ENCODE measurements around the gene RREB1. TPM values are rescaled to one million over a fixed set of nuclear protein-coding genes. Genes with fewer than 3 reads are reported as not detected.

RREB1 gene
- total and polyA plus RNA-seq, 2 experiments from 2014 or later, result 8.5 to 25.5 TPM

GRCh38 chr6:7215798-7216231 is 108.1 kb downstream of the RREB1 start:
- H3K79me2 ChIP-seq (replicated peaks; ENCODE audit: insufficient read depth), result no peaks in the 10 kb centered on the region

More at GRCh38 chr6:7215798-7216231, 108.1 kb downstream of the RREB1 start:
- no peak for TF ChIP-seq EZH2 (IDR thresholded peaks at IDR 0.05; ENCODE audit: low read depth, unreplicated experiment)
- no peak for TF ChIP-seq POLR2AphosphoS5 (IDR thresholded peaks at IDR 0.05; ENCODE audit: low read depth)
- TF ChIP-seq STAT1 (IDR thresholded peaks at IDR 0.05; ENCODE audit: unreplicated experiment), result no peak
- TF ChIP-seq ZNF462 (CRISPR knock-in tag; IDR thresholded peaks at IDR 0.05), result no peak
- no peak for TF ChIP-seq NANOG (IDR thresholded peaks at IDR 0.05; ENCODE audit: borderline replicate concordance)
- TF ChIP-seq, protein P1, sequence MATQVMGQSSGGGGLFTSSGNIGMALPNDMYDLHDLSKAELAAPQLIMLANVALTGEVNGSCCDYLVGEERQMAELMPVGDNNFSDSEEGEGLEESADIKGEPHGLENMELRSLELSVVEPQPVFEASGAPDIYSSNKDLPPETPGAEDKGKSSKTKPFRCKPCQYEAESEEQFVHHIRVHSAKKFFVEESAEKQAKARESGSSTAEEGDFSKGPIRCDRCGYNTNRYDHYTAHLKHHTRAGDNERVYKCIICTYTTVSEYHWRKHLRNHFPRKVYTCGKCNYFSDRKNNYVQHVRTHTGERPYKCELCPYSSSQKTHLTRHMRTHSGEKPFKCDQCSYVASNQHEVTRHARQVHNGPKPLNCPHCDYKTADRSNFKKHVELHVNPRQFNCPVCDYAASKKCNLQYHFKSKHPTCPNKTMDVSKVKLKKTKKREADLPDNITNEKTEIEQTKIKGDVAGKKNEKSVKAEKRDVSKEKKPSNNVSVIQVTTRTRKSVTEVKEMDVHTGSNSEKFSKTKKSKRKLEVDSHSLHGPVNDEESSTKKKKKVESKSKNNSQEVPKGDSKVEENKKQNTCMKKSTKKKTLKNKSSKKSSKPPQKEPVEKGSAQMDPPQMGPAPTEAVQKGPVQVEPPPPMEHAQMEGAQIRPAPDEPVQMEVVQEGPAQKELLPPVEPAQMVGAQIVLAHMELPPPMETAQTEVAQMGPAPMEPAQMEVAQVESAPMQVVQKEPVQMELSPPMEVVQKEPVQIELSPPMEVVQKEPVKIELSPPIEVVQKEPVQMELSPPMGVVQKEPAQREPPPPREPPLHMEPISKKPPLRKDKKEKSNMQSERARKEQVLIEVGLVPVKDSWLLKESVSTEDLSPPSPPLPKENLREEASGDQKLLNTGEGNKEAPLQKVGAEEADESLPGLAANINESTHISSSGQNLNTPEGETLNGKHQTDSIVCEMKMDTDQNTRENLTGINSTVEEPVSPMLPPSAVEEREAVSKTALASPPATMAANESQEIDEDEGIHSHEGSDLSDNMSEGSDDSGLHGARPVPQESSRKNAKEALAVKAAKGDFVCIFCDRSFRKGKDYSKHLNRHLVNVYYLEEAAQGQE (IDR thresholded peaks at IDR 0.05; ENCODE audit: unreplicated experiment), result no peak
- no peak for TF ChIP-seq JUNB (IDR thresholded peaks at IDR 0.05; ENCODE audit: unreplicated experiment)
- TF ChIP-seq, protein P2, sequence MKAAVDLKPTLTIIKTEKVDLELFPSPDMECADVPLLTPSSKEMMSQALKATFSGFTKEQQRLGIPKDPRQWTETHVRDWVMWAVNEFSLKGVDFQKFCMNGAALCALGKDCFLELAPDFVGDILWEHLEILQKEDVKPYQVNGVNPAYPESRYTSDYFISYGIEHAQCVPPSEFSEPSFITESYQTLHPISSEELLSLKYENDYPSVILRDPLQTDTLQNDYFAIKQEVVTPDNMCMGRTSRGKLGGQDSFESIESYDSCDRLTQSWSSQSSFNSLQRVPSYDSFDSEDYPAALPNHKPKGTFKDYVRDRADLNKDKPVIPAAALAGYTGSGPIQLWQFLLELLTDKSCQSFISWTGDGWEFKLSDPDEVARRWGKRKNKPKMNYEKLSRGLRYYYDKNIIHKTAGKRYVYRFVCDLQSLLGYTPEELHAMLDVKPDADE (IDR thresholded peaks at IDR 0.05), result no peak
- no peak for TF ChIP-seq ZNF114 (CRISPR knock-in tag; IDR thresholded peaks at IDR 0.05)
- TF ChIP-seq CREB1 (CRISPR knock-in tag; IDR thresholded peaks at IDR 0.05; ENCODE audit: low read depth), result no peak
- no peak for TF ChIP-seq EZH2phosphoT487 (IDR thresholded peaks at IDR 0.05; ENCODE audit: unreplicated experiment)
- no peak for TF ChIP-seq CTCF (conservative IDR thresholded peaks at IDR 0.05; ENCODE audit: low read depth in 2 of 2)
- TF ChIP-seq ZNF331 (CRISPR knock-in tag; IDR thresholded peaks at IDR 0.05; ENCODE audit: low read depth), result no peak
- peaks cover 37% of the 10 kb centered on the region for H3K36me3 Mint-ChIP-seq (ENCODE audit: low read depth)
- H3K9me3 Mint-ChIP-seq, result no peaks in the 10 kb centered on the region
- no peaks in the 10 kb centered on the region for H3K27me3 ChIP-seq (ENCODE audit: insufficient read depth)
- DNase-seq (ENCODE audit: low spot score), result no peak
- no peak overlapping the region for H2AFZ ChIP-seq
- ATAC-seq, result no peak
- no peaks in the 10 kb centered on the region for H3F3A ChIP-seq (replicated peaks; ENCODE audit: low read depth)
- H3K4me1 Mint-ChIP-seq, result peaks cover 18% of the 10 kb centered on the region
- no peak overlapping the region for H3K4me2 ChIP-seq
- no peak overlapping the region for H3K27ac ChIP-seq (ENCODE audit: low read depth)
- no peaks in the 10 kb centered on the region for H4K20me1 ChIP-seq (replicated peaks; ENCODE audit: insufficient read depth)
- H3K4me3 ChIP-seq, result no peak overlapping the region
- H3K9me2 ChIP-seq (ENCODE audit: insufficient read depth), result no peaks in the 10 kb centered on the region
- H3K36me3 ChIP-seq (ENCODE audit: insufficient read depth), result no peaks in the 10 kb centered on the region; the same call in 1 of the 2 replicates
- H3K4me3 Mint-ChIP-seq, result no peak overlapping the region
- no peaks in the 10 kb centered on the region; the same call in 1 of the 2 replicates for H3K4me1 ChIP-seq (ENCODE audit: insufficient read depth)
- H3K27ac Mint-ChIP-seq, result no peak overlapping the region
- H3K27me3 Mint-ChIP-seq (ENCODE audit: insufficient read depth, low read depth, poor library complexity), result peaks cover 5% of the 10 kb centered on the region

All from GM23338 (cell line).